Effector memory CD4-positive, alpha-beta T cell (primary cell): ENCODE results near the gene TMSB4X.

Experiments
- DNase-seq, 3 donors: peaks; one replicate each; pipeline ENCODE4 v3.0.0-alpha.2; 2020
- H3K27ac ChIP-seq: 2 replicates; pipeline ENCODE4 v1.7.0; 2013; ENCODE audit warnings: mild to moderate bottlenecking, low read length, moderate library complexity; ENCODE audit not compliant: insufficient read depth, poor library complexity, severe bottlenecking
- H3K27me3 ChIP-seq: replicated peaks from 2 replicates; pipeline ENCODE4 v1.7.0; 2013; ENCODE audit warnings: mild to moderate bottlenecking, low read length; ENCODE audit not compliant: insufficient read depth, control insufficient read depth, poor library complexity, severe bottlenecking
- H3K36me3 ChIP-seq: 2 replicates; pipeline ENCODE4 v1.7.0; 2013; ENCODE audit warnings: mild to moderate bottlenecking, low read length, moderate library complexity; ENCODE audit not compliant: control insufficient read depth, insufficient read depth
- H3K4me1 ChIP-seq: 2 replicates; pipeline ENCODE4 v1.7.0; 2013; ENCODE audit warnings: low read length, mild to moderate bottlenecking; ENCODE audit not compliant: control insufficient read depth, insufficient read depth, poor library complexity, severe bottlenecking
- H3K4me3 ChIP-seq: 2 replicates; pipeline ENCODE4 v1.7.0; 2013; ENCODE audit warnings: low read length, low read depth, mild to moderate bottlenecking; ENCODE audit not compliant: insufficient read depth, poor library complexity, severe bottlenecking
- H3K9me3 ChIP-seq: 2 replicates; pipeline ENCODE4 v1.7.0; 2013; ENCODE audit warnings: mild to moderate bottlenecking, low read length, moderate library complexity; ENCODE audit not compliant: control insufficient read depth

The TMSB4X gene

GRCh38 chrX:12965131-12965940 is 9.6 kb upstream of the TMSB4X start:
- Histone ChIP-seq H3K4me1 (peaks cover 21% of the 10 kb centered on the region), H3K27ac (no peak overlapping the region), H3K36me3 (no peaks in the 10 kb centered on the region), H3K9me3 (no peaks in the 10 kb centered on the region), H3K4me3 (no peak overlapping the region), H3K27me3 (no peaks in the 10 kb centered on the region)
- no peak for DNase-seq

DNA sequence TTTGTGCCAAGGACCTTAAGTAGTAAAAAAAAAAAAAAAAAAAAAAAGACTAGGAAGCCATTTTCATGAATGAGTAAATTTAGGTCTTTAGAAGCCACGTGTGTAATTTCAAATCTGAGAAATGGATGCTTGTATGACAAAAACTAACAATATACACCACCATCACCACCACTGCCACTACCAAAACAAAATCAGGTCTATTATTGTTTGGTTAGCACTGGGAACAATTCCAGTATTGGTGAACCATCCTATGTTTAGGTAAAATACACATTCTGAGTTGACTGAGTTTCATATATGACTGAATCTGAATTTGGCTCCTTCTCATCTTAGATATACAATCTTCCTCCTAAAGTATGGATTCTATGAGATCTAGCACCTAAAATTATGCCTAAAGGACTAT is 8.8 kb upstream of the TMSB4X start:
- H3K27ac ChIP-seq: no peak overlapping the region
- DNase-seq: no peak

DNA sequence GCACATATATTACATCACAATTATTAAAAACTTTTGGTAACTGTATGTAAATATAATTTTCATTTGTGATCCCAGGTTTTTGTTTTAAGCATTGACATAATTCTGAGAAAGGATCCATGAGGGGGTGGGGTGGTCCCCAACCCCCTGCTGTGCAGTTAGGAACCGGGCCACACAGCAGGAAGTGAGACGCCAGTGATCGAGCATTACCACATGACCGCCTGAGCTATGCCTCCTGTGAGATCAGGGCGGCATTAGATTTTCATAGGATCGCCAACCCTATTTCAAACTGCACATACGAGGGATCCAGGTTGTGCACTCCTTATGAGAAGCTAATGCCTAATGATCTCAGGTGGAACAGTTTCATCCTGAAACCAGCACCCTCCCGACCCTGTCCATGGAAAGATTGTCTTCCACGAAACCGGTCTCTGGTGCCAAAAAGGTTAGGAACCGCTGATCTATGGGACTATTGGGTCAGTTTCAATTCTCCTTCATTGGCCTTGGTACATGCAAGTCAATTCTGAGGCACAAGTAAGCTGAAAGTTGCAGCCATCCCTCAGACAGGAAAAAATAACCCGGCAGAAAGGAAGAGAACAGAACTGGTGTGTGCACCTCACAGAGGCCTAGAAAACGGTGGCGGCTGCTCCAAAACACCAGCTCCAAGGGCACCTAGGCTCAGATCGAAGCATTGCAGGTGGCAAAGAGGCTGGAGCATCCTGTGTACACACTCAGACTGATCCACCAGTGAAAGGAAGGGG is 7.0 kb upstream of the TMSB4X start:
- Histone ChIP-seq H3K27ac (peak overlapping the region; percentile 70), H3K36me3 (no peaks in the 10 kb centered on the region), H3K27me3 (no peaks in the 10 kb centered on the region), H3K9me3 (no peaks in the 10 kb centered on the region), H3K4me3 (no peak overlapping the region), H3K4me1 (peaks cover 13% of the 10 kb centered on the region)
- no peak for DNase-seq

More for the DNA sequence above, 8.8 kb upstream of the TMSB4X start:
- Histone ChIP-seq H3K4me1 (peaks cover 19% of the 10 kb centered on the region), H3K4me3 (no peak overlapping the region), H3K27me3 (no peaks in the 10 kb centered on the region), H3K36me3 (no peaks in the 10 kb centered on the region), H3K9me3 (no peaks in the 10 kb centered on the region)

DNA sequence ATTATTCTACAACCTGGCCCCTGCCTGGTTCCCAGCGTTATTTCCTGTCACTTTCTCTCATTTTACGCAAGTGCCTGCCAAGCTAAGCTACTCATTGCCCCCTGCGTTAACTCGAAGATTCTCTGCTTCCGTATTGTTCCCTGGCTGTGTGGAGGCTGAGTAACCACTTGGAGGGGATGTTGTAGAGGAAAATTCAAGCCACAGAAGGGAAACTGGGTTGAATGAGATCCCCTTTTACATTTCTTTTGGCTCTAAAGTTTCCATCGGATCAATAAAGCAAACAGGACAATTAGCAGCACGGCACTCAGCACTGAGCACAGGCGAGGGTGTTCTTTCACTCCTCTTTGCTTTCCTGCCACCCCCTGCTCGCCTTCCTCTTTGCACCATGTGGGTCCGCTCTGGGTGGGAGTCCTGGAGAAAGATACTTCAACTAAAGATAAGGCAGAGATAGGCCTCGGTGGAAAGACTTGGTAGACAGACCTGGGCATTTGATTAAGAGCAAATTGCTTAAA is 4.2 kb upstream of the TMSB4X start:
- Histone ChIP-seq H3K36me3 (peaks cover 6% of the 10 kb centered on the region), H3K27me3 (no peaks in the 10 kb centered on the region), H3K27ac (peak overlapping the region; percentile 78), H3K4me3 (peak overlapping the region; percentile 52), H3K4me1 (peaks cover 13% of the 10 kb centered on the region), H3K9me3 (no peaks in the 10 kb centered on the region)
- peak; percentile 47 to 52 (median 51) for DNase-seq

DNA sequence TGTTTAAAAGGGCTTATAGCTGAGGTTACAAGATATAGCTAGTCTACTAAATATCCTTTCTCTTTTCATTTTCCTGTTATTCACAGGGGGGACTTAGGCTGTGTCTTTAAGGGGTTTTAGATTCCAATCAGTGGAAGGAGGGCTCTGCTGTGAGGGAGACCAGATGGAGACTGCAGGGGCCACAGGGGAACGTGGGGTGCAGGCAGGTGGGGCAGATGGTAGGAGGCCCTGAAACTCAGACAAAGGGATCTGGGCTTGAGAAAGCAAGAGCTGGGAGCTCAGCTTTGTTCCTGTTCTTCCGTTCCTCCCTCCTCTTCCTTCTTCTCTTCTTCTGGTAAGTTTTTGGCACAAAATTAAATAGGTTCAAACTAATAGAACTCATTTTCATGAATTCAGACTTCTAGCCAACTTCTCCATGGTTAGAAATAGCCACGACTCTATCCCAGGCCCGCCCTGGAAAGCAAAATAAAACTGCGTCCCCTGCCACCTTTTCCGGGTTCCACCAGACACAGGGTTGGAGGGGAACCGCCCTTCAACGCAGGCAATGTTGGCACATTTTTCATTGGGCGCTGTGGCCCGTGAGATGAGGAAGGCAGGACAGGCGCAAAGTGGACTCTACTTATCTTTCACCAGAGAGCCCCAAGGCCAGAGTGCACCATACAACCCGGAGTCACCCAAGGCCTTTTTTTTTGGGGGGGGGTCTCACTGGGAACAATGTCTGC is 3.5 kb upstream of the TMSB4X start:
- H3K27me3 ChIP-seq: no peaks in the 10 kb centered on the region
- H3K9me3 ChIP-seq: no peaks in the 10 kb centered on the region
- peaks cover 13% of the 10 kb centered on the region for H3K36me3 ChIP-seq
- H3K27ac ChIP-seq: peak overlapping the region; percentile 78
- H3K4me1 ChIP-seq: peaks cover 13% of the 10 kb centered on the region
- DNase-seq: no peak
- peak overlapping the region; percentile 52 for H3K4me3 ChIP-seq

DNA sequence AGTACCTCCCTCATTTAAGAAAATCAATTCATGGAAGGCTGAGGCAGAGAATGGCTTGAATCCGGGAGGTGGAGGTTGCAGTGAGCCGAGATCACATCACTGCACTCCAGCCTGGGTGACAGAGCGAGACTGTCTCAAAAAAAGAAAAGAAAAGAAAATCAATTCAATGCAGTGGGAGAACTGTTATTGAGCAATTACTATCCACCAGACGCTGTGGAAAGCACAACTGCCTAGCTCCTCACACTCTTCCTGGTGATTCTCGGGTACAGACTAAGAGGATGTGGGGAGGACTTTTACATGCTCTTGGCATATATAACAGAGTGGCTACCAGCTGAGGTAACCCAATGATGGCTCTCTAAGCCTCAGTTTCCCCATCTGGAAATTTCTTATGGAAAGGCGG is 2.7 kb upstream of the TMSB4X start:
- H3K4me1 ChIP-seq: peaks cover 13% of the 10 kb centered on the region
- H3K27ac ChIP-seq: peak overlapping the region; percentile 78
- H3K36me3 ChIP-seq: peaks cover 13% of the 10 kb centered on the region
- DNase-seq: no peak
- H3K27me3 ChIP-seq: no peaks in the 10 kb centered on the region
- H3K9me3 ChIP-seq: no peaks in the 10 kb centered on the region
- H3K4me3 ChIP-seq: peak overlapping the region; percentile 52

DNA sequence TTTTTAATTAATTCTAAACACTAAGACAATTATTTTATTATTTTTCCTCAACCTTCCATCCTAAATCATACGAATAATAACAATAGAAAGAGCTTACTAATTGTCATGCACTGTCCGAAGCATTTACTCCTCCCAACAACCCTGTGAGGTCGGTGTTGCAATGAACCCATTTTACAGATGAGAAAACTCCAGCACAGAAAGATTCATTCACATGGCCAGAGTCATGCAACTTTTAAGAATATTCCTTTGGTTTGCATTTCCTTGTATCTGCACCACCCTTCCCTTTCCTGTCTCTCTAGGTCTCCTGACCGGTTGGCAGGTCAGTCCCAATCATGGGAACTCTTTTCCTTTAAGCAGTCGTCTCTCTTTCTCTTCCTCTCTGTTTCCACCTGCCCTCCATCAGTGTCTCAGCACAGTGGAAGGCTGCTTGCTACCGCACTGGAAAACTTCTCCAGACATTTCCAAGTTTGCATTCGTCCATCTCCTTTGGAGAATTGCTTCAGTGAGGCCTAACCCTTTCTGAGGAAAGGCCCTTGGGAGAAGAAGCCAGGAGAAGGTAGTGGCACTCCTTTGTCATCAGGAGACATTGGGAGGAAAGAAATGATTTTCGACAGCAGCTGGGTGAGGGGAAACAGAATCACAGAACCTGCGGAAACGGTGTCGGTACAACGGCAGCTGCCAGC is 1.9 kb upstream of the TMSB4X start:
- DNase-seq: no peak
- no peaks in the 10 kb centered on the region for H3K9me3 ChIP-seq
- H3K27ac ChIP-seq: peak overlapping the region; percentile 90
- H3K27me3 ChIP-seq: no peaks in the 10 kb centered on the region
- peaks cover 13% of the 10 kb centered on the region for H3K36me3 ChIP-seq
- peak overlapping the region; percentile 71 for H3K4me3 ChIP-seq
- H3K4me1 ChIP-seq: peaks cover 13% of the 10 kb centered on the region

DNA sequence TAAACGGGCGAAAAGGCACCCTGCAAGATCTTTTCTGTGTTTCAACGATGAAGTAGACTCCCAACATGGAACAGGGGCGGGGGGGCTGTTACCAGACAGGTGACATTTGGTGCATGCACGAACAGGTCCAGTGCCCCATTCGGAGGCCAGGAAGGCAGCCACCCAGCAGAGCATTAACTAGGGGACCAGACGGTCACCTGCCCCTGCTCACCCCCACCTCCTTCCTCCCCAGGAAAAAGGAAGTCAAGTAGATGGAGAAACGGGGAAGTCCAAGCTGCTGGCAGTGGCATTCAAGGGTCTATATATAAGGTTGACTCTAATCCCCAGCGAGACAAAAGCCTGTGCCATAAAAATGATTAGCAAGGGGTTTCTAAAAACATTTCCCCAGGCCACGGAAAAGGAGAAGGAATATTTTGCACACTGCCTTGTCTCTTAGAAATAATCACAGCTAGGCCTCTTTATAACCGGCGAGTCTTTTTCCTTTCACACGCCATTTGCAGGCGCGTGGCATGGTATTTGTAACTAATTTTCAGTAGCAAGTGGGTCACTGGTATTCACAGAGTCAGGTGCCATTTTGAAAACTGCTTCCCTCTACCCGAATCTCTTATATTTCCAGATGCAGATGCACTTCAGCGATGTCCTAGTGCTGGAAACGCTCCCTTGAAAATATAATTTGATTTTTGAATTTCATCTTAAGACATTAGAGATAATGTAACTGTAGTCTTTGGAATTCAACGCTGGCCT is 1.2 kb upstream of the TMSB4X start:
- no peaks in the 10 kb centered on the region for H3K27me3 ChIP-seq
- peak overlapping the region; percentile 71 for H3K4me3 ChIP-seq
- H3K9me3 ChIP-seq: no peaks in the 10 kb centered on the region
- peak overlapping the region; percentile 90 for H3K27ac ChIP-seq
- peaks cover 10% of the 10 kb centered on the region for H3K4me1 ChIP-seq
- peaks cover 13% of the 10 kb centered on the region for H3K36me3 ChIP-seq
- no peak for DNase-seq

DNA sequence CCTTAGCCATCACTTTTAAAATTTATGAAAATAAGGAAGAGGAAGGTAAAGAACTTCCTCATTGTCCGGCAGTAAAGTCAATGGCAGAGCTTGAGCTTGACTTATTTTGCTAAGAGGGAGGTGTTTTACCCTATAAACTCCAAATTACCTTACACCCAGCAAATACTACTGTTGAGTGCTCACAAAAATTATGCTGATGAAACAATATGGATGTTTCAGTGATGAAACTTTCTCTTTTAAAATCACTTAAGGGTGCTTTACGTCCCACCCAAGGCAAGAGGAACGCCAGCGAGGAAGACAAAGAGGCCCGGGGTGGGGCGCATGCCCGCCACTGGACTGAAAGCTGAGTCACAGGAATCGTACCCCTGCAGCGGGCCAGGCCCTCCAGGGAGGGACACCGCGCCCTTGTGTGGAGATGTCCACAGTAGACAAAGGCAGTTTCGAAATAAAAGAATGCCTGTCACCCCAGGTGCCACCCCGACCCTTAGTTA is 560 bp upstream of the TMSB4X start:
- H3K4me3 ChIP-seq: peak overlapping the region; percentile 71
- H3K4me1 ChIP-seq: peaks cover 15% of the 10 kb centered on the region
- peaks cover 13% of the 10 kb centered on the region for H3K36me3 ChIP-seq
- H3K27me3 ChIP-seq: no peaks in the 10 kb centered on the region
- peak overlapping the region; percentile 90 for H3K27ac ChIP-seq
- no peak for DNase-seq
- H3K9me3 ChIP-seq: no peaks in the 10 kb centered on the region
